Kidney (tissue), 14 donors: ENCODE measurements around the gene CUTA. TPM values are rescaled to one million over a fixed set of nuclear protein-coding genes. Genes with fewer than 3 reads are reported as not detected.

Source experiments
- DNase-seq, 5 donors: peaks; one replicate each; pipeline ENCODE4 v3.0.0-alpha.2; 2013 to 2020
- FAIRE-seq: peaks from 2 replicates; lab custom pipeline; 2012; peaks lifted over from hg19 to GRCh38; lab: Jason Lieb, UNC
- H3K27ac ChIP-seq, 2 donors: one replicate each; pipeline ENCODE4 v1.7.0; 2013; ENCODE audit warnings: low read depth in 2 of 2, low read length in 2 of 2, inconsistent platforms in 1 of 2
- H3K27me3 ChIP-seq: one replicate; pipeline ENCODE4 v1.7.1; 2013; ENCODE audit warnings: low read length, inconsistent platforms; ENCODE audit not compliant: control insufficient read depth, insufficient read depth
- H3K36me3 ChIP-seq, 3 donors: one replicate each; pipeline versions ENCODE4 v1.7.0 to v1.7.1; 2013; ENCODE audit warnings: low read length in 3 of 3, control low read depth in 1 of 3, inconsistent platforms in 1 of 3; ENCODE audit not compliant: insufficient read depth in 3 of 3, control insufficient read depth in 2 of 3
- H3K4me1 ChIP-seq, 3 donors: one replicate each; pipeline versions ENCODE4 v1.7.0 to v1.7.1; 2013; ENCODE audit warnings: low read length in 3 of 3, inconsistent platforms in 1 of 3, low read depth in 1 of 3; ENCODE audit not compliant: control insufficient read depth in 2 of 3, insufficient read depth in 2 of 3
- H3K4me3 ChIP-seq, 3 donors: one replicate each; pipeline versions ENCODE4 v1.7.0 to v1.8.1; 2013; ENCODE audit warnings: low read length in 3 of 3, control low read depth in 1 of 3, inconsistent platforms in 1 of 3
- H3K9ac ChIP-seq, 3 donors: one replicate each; pipeline versions ENCODE4 v1.7.0 to v1.7.1; 2013; ENCODE audit warnings: low read length in 3 of 3, control low read depth in 1 of 3, inconsistent platforms in 1 of 3
- H3K9me3 ChIP-seq, 3 donors: one replicate each; pipeline versions ENCODE4 v1.7.0 to v1.7.1; 2013; ENCODE audit warnings: low read length in 3 of 3, control low read depth in 1 of 3, inconsistent platforms in 1 of 3; ENCODE audit not compliant: control insufficient read depth in 2 of 3, insufficient read depth in 1 of 3
- CTCF ChIP-seq: IDR thresholded peaks from 3 replicates; pipeline ENCODE4 v1.5.1; 2012; ENCODE audit warnings: mild to moderate bottlenecking, moderate library complexity, borderline replicate concordance; ENCODE audit not compliant: insufficient read depth; ENCODE audit errors: extremely low read depth
- intact Hi-C: fragments of 100-400 bp; cut with DNase I; formaldehyde crosslinking; loops from one replicate; pipeline ENCODE4 v1.11.1; 2022
- polyA plus RNA-seq: library from polyadenylated mRNA; stranded (reverse); fragments of 350-450 nt; fragmentation: Illumina TruSeq; extraction: RNeasy Lipid Tissue Mini Kit (QIAGEN cat#74804); gene quantifications from one replicate; pipeline ENCODE4 v1.2.3, GENCODE V29; 2014; ENCODE audit warnings: low read depth, low replicate concordance; ENCODE audit not compliant: insufficient read depth
- total RNA-seq: library from RNA; stranded (reverse); fragmentation: NEBNext Ultra II Directional; extraction: Animal tissue kit (Norgen Biotek cat#: 25700); gene quantifications from one replicate; pipeline ENCODE4 v1.2.1, GENCODE V29; 2021
- donor health status: control.
- donor health status: control.
- donor health status: control.
- donor health status: control.
- donor health status: control.
- donor health status: DM: yes; HTN: yes; CAD: no.
- donor health status: Normal renal cell carcinoma (clear cell type).

Gene CUTA
- total and polyA plus RNA-seq, 2 donors from 2014 or later: 163 to 433 TPM

GRCh38 chr6:33411632-33412005 lies 6.3 kb downstream of the CUTA start:
- DNase-seq: peak in 2 of 5 donors; percentile 49 to 62
- Histone ChIP-seq H3K9me3 (no peaks in the 10 kb centered on the region), H3K36me3 (peaks cover 0 to 26% (median 22%) of the 10 kb centered on the region in 3 donors), H3K9ac (peak overlapping the region; percentile 39 to 91 (median 44)), H3K4me3 (peak overlapping the region; percentile 63 to 91 (median 88)), H3K27me3 (no peaks in the 10 kb centered on the region), H3K4me1 (peaks cover 0 to 19% (median 7%) of the 10 kb centered on the region in 3 donors), H3K27ac (peak overlapping the region; percentile 90 to 93)
- no peak for TF ChIP-seq CTCF
- FAIRE-seq: no peak
- intact Hi-C loops: no loop called here

GRCh38 chr6:33410711-33411631 lies 6.9 kb downstream of the CUTA start, which contains the start of gene PHF1:
Gene PHF1, plus strand, starts transcription at chr6:33411014. Its CDS starts 1,250 bp downstream, at chr6:33412264.
- peak within 1 kb of the TSS; percentile 64 to 97 (median 94) for H3K9ac ChIP-seq
- no peaks in the 10 kb centered on the region for H3K9me3 ChIP-seq
- H3K27ac ChIP-seq: peak within 1 kb of the TSS; percentile 93 to 95
- TF ChIP-seq CTCF: no peak
- H3K36me3 ChIP-seq: peaks cover 0 to 26% (median 22%) of the 10 kb centered on the region in 3 donors
- H3K4me1 ChIP-seq: peaks cover 0 to 16% (median 7%) of the 10 kb centered on the region in 3 donors
- peak within 1 kb of the TSS; percentile 78 to 91 (median 88) for H3K4me3 ChIP-seq
- no peaks in the 10 kb centered on the region for H3K27me3 ChIP-seq
- intact Hi-C loops: no loop called here
- FAIRE-seq (no peak), DNase-seq (peak in 1 of 5 donors; percentile 94)

GRCh38 chr6:33410050-33410710 lies 7.7 kb downstream of the CUTA start:
- Histone ChIP-seq H3K27me3 (no peaks in the 10 kb centered on the region), H3K9me3 (no peaks in the 10 kb centered on the region), H3K4me3 (peak overlapping the region; percentile 62 to 91 (median 78)), H3K4me1 (peaks cover 0 to 13% (median 7%) of the 10 kb centered on the region in 3 donors), H3K27ac (peak overlapping the region; percentile 92 to 95), H3K9ac (peak overlapping the region in 2 of 3 donors; percentile 64 to 94), H3K36me3 (peaks cover 0 to 20% (median 18%) of the 10 kb centered on the region in 3 donors)
- intact Hi-C loops: no loop called here
- DNase-seq: peak; percentile 98 to 100 (median 99)
- TF ChIP-seq CTCF: no peak
- no peak for FAIRE-seq
